Stimulated activated CD4-positive, alpha-beta T cell treated with anti-CD3 and anti-CD28 coated beads, Interleukin-2, amount 100 ng/mL, for 24 hours (primary cell): Measurements from ENCODE around the gene KIF16B.
"Not testable (repeated sequence)": the region's sequence is repeated elsewhere in the genome, so short reads cannot be mapped to it uniquely, and the experiment has no call there.

ENCODE experiments used
- DNase-seq, 2 donors: peaks; one replicate each; pipeline ENCODE4 v3.0.0-alpha.2; 2020

The KIF16B gene

DNA sequence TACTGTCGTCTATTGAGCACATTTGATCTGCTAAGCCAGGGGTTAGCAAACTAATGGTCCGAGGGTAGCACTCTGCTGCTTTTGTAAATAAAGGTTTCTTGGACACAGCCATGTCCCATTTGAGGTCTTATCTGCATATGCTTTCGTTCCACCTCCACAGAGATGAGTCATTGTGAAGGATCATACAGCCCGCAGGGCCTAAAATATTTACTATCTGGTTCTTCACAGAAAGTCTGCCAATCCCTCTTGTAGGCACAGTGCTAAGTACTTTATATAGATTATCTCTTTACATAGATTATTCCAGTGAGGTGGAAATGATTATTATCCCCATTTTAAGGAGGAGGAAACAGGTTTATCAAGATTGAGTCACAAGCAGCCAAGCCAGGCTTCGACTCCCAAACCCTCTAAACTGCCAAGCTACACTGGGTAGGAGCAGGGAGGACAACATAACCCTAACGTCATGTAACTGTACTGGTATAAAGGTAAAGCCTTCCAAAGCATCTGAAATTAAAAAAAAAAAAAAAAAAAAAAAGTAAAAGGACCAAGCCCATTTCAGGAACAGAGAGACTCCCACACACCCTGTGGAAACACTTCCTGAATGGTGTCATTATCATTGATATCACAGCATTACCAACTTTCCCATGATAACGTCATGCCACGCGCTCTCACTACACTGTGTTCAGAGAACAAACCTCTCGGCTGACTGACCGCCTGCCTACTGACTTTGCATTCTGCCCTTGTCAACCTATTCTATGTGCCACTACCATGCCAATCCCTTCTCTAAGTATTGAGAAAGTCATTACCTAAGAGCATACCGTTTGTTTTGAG lies 101.0 kb downstream of the KIF16B start:
- no peak for DNase-seq

GRCh38 chr20:16469395-16469905 lies 103.8 kb downstream of the KIF16B start:
- DNase-seq = no peak

DNA sequence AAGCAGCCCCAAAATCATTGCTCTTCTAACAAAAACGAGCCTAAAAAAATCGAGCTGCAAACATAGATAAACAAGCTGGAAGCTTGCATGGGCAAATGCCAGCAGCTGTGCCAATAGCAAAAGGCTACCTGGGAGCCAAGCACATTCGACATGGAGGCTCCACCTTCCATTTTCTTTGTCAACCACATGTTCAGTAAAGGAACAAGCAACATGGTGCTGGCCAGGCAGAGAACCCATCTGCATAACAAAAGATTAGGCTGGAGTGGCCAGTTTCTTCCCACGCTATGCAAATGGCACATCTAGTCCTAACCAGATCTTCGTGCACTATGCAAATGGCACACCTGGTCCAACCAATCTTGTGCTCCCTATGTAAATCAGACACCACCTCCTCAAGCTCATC lies 110.5 kb downstream of the KIF16B start:
- no peak for DNase-seq

- no peak for DNase-seq
Observed at GRCh38 chr20:16459019-16459700, 114.1 kb downstream of the KIF16B start.

GRCh38 chr20:16457514-16457913 lies 115.7 kb downstream of the KIF16B start:
- DNase-seq = no peak

DNA sequence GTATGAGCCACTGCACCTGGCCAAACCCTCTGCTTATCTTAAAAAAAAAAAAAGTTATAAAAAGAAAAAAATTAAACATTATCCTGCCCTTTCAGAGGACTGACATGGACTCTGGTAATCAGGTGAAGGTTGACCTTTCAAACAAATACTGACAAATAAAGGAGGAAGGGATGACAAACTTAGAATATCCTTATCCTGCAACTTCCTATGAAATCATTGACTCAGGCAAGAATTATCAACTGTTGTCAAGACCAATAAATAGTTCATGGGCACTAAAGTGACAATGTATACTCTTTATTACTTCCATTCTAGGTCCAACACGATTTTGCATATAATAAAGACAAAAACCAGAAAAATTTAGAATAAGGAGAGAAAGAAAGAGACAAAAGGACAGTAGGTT lies 117.9 kb downstream of the KIF16B start:
- no peak for DNase-seq

GRCh38 chr20:16451982-16452381 lies 121.3 kb downstream of the KIF16B start:
- DNase-seq = no peak

GRCh38 chr20:16451001-16451400 lies 122.2 kb downstream of the KIF16B start:
- DNase-seq = no peak

GRCh38 chr20:16446991-16447390 lies 126.3 kb downstream of the KIF16B start:
- DNase-seq = no peak

GRCh38 chr20:16446246-16446645 lies 127.0 kb downstream of the KIF16B start:
- DNase-seq = no peak

DNA sequence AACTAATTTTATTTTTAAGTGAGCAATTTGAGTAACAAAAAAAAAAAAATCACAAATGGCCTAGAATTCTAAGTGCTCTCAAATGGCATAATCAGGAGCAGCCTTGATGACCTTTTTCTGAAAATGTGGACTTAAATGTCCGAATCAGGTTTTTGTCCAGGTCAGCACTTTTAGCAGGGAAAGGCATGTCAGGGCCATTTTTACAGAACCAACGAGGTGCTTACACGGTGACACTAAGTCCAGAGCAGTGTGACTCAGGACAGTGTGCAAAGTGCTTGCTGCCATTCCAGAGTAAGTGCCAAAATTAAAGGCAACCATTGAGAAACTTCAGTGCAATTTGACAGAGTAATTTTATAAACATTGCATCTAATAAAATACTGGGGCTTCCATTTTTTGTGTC lies 127.8 kb downstream of the KIF16B start:
- DNase-seq = no peak

DNA sequence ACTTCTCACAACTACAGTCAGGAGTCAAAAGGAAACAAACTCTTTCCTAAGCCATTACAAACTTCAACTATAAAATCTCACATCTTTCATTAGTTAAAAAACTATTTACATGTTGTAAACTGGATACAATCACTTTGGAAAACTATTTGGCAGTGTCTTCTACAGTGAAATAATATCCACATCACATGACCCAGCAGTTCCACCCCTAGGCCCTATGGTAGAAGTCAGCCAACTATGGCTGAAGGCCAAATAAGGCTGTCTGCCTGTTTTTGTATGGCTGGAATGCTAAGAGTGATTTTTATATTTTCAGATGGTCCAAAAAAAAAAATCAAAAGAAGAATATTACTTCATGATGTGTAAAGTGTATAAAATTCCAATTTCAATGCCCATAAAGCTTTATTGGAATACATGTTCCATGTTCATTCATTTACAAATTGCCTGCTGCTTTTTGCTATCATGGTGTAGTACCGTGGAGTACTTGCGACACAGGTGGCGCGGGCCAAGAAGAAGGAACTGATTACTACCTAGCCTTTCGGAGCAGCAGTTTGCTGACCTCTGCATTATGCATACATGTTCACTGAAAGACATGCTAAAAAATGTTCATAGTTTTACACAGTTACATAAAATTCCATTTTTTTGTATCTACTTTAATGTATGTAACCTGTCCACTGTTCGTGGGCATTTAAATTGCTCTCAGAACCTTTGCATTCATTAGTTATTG lies 129.0 kb downstream of the KIF16B start:
- DNase-seq = no peak

DNA sequence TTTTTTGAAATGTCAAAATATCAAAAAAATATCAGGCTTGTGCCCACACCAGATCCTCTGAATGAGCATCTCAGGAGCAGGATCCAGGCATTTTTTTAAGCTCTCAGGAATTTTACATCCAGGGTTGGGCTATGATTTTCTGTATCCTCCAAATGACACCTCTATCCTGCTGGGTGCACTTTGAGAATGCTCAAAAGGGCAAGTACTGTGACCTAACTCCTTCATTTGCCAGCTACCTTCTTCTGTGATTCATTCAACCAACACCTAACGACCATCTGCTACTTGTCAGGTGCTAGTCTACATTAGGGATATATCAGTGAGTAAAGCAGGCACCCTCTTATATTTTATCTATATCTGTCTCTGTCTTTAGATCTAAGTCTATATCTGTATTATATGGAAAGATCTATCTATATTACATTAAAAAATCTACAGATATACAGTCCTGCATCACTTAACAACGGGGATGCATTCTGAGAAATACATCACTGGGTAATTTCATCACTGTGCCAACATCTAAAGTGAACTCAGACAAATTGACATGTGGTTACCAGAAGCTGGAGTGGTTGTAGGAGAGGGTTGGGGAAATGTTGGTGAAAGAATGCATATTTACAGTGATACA lies 131.6 kb downstream of the KIF16B start:
- no peak for DNase-seq

DNA sequence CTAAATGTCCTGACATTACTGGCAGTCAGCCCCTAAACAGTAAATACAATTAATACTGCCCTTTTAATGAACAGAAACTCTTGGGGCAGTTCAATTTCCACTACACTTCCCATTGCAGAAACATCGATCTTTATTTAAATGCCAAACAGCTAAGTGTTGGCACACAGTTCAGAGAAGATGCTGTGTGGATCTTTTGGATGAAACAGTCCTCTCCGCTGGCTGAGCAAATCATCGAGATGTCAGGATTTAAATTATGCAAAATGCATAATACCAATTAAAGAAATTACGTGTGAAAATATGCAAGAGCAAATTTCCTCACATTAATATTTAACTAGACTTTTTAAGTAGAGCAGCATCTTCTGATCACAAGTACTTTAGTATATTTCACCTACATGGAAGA lies 132.6 kb downstream of the KIF16B start:
- no peak for DNase-seq

GRCh38 chr20:16439540-16439939 lies 133.7 kb downstream of the KIF16B start:
- not testable (repeated sequence) for DNase-seq

DNA sequence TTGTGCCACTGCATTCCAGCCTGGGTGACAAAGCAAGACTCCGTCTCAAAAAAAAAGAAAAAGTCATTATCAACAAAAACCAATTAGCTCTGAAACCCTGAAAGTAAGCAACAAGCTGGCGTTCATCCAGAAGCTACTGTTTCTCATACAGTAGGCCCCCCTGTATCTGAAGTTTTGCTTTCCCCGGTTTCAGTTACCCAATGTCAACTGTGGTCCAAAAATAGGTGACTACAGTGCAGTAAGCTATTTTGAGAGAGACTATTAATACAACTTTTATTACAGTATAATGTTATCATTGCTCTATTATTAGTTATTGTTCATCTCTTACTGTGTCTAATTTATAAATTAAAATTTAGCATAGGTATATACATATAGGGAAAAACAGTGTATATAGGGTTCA lies 135.1 kb downstream of the KIF16B start:
- DNase-seq = no peak

DNA sequence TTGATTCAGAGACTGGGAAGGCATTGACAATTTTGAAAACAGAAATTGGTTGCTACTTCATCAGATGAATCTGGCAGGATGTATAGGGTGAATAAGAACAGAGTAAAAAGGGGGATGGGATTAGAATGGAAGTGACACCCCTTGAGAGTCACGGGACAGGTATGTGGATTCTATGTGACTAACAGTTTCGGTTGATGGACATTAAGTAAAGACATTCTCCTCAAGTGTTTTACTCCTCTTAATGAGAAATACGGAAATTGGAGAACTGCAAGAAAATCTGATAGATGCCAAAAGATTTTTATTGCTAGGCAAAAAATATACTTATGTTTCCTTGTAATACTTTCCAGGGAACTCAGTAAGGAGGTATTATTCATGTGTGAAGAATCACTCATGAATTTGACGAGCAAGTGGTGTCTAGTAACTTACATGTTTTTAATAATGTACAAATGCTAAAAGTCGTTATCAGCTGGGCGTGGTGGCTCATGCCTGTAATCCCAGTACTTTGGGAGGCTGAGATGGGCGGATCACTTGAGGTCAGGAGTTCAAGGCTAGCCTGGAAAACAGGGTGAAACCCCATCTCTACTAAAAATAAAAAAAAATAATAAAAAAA lies 135.8 kb downstream of the KIF16B start:
- DNase-seq = no peak

DNA sequence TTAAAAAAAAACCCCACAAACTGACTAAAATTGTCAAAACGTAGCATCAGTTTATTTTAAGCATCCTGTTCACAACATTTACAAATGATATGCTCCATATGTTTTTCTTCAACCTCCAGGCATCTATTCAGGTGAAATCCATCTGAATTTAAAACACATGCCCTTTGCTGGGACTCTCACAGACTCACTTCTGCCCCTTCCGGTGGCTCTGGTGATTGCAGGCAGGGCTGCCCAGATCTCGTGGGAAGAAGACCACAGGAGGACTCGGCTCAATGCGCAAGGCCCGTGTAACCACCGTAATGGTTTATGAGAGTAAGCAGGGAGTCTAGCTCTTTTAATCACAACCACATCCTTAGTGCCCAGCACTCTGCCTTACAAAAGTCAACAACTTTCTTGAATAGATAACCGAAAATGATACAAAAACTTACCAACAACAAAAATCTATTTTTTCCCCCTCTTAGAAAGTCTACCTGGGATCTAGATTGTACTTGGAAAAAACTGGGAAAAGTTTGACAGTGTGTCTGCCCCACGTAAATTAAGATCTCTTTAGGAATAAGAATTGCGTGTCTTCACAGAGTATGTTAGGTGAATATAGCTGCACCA lies 139.1 kb downstream of the KIF16B start:
- DNase-seq = peak; percentile 44 to 66

DNA sequence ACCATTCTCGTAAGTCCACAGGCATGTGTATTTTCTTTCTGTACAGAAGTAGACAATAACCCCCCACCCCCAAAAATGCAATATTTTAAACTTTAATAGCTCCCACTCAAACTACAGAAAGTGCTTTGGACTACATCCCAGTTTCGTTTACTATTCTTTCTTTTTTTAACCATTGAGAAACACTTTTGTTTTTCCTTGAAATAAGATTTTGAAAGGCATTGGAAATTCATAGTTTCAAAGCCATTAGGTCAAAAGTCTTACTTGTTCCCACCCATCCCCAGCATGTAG lies 140.0 kb downstream of the KIF16B start:
- no peak for DNase-seq

DNA sequence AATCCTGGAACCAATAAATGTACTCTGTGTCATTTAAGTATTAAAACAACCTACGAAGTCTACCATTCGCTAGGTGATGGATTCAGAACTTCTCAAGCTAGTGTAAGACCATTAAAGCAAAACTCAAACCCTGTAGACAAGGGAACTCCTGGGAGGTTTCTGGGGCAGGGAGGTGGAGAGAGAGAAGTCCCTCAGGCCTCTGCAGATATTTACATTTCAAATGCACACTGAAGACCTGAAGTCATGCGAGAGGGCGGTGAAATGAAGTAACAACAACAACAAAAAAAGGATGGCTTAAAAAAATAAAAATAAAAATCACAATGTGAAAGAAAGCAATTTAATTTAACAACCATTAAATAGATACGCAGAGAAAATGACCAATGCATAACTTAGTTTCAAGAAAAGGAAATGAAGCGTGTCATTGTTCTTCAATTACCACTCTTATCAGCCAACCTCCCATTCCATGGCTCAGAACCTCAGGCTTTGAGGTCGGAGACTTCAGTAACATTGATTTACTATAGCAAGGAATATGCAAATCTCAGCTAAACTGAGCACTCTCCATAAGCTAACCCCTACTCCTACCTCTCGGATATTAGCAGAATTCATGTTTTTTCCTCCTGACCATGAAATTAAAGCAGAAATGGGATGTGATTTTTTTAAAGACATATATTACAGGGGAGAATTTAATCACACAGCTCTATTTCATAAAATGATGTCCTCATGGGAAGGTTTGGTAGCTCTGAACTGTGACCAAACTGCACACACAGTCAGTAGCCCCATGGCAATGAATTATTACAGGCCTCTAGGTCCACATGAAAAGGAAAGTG lies 140.6 kb downstream of the KIF16B start:
- DNase-seq = no peak

- DNase-seq = no peak
Observed at GRCh38 chr20:16428112-16428511, 145.1 kb downstream of the KIF16B start.

- no peak for DNase-seq
Observed at GRCh38 chr20:16427571-16427970, 145.7 kb downstream of the KIF16B start.
